ENCODE results near the gene TMEM35A. TPM values are rescaled to one million over a fixed set of nuclear protein-coding genes. Genes with fewer than 3 reads are reported as not detected.

Gene TMEM35A
- total RNA-seq, 1 experiment from 2014 or later = 0.74 TPM

Other genes starting within 250 kb of the TMEM35A start
- gene NOX1, start 204.5 kb upstream of the TMEM35A start, total RNA-seq (2014; rRNA removed; shearing (Covaris generic)) = 0.78 and 1.4 TPM in 2 replicates
- gene XKRX, start 150.0 kb upstream of the TMEM35A start, total RNA-seq (2014; rRNA removed; shearing (Covaris generic)) = 2.6 and 3.0 TPM in 2 replicates
- gene ARL13A, start 109.2 kb upstream of the TMEM35A start, total RNA-seq (2014; rRNA removed; shearing (Covaris generic)) = not detected in 2 replicates
- gene TRMT2B, start 26.8 kb upstream of the TMEM35A start, total RNA-seq (2014; rRNA removed; shearing (Covaris generic)) = 103 and 107 TPM in 2 replicates
- 26.5 and 26.9 TPM in 2 replicates for gene CENPI, start 19.3 kb downstream of the TMEM35A start, total RNA-seq (2014; rRNA removed; shearing (Covaris generic))
- 0.35 and 0.40 TPM in 2 replicates for gene DRP2, start 140.9 kb downstream of the TMEM35A start, total RNA-seq (2014; rRNA removed; shearing (Covaris generic))
- not detected in 2 replicates for gene TAF7L, start 212.5 kb downstream of the TMEM35A start, total RNA-seq (2014; rRNA removed; shearing (Covaris generic))

All from NCI-H460 (cell line).